GM12874 (cell line): ENCODE measurements around the gene PDCD5.

Experiments
- CTCF ChIP-seq: IDR thresholded peaks from 2 replicates; pipeline ENCODE4 v1.5.1; 2011; ENCODE audit warnings: low read depth, mild to moderate bottlenecking, control low read depth, low read length, moderate library complexity; ENCODE audit not compliant: insufficient read depth

Gene PDCD5

DNA sequence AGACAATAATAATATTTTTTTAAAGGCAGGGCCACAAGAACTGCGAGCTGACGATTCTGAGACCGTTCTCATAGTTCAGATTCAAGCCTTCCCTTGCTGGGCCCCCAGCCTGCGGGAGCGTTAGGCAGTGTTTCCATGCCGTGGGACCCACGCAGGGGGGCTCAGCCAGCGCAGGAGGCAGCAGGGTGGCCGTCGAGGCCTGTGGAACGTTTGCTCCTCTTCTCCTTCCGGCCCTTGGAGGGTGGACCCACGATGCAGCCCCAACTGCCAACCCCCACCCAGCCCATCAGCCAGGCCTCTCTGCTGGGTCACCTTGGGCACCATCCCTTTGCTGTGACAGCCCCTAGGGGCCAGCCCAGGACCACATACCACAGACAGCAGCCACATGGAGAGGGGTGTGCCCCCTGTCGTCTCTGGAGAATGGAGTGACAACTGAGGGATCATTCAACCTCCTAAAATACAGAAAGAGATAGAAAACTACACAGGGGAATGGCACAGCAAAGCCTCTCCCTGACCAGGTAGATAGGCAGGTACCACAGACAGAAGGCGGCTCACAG, 46.8 kb downstream of the PDCD5 start:
- no peak for TF ChIP-seq CTCF

DNA sequence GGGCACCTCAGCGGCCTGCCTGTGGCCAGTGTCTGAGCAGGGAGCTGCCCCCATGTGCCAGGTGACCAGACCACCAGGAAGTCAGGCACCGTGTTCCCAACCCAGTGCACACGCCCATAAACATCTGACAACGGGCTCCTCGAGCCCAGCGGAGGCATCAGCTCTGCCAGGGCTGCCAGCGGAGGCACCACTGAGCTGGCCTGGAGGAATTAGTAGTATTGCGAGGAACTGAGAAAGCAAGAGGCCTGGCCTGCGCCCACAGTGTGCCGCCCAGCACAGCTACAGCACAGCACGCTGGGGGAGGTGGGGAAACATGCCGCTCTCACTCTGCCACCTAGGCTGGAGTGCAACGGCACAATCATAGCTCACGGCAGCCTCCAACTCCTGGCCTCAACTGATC, 49.3 kb downstream of the PDCD5 start:
- no peak for TF ChIP-seq CTCF

GRCh38 chr19:32631381-32631780, 50.4 kb downstream of the PDCD5 start:
- TF ChIP-seq CTCF, result no peak
